B cell (primary cell): ENCODE data around the gene ANKS1B.

Experiments
- EZH2 ChIP-seq: IDR thresholded peaks from 2 replicates; pipeline ENCODE4 v1.6.1; 2012; ENCODE audit warnings: borderline replicate concordance, low read depth, mild to moderate bottlenecking, moderate library complexity, low read length; ENCODE audit not compliant: insufficient read depth, poor library complexity, severe bottlenecking
- TF ChIP-seq, protein P1 (sequence below): fragments of 200-600 bp; IDR thresholded peaks from one replicate; pipeline ENCODE4 v1.8.0; 2022; ENCODE audit warnings: antibody characterized with exemption, mild to moderate bottlenecking

DNA sequence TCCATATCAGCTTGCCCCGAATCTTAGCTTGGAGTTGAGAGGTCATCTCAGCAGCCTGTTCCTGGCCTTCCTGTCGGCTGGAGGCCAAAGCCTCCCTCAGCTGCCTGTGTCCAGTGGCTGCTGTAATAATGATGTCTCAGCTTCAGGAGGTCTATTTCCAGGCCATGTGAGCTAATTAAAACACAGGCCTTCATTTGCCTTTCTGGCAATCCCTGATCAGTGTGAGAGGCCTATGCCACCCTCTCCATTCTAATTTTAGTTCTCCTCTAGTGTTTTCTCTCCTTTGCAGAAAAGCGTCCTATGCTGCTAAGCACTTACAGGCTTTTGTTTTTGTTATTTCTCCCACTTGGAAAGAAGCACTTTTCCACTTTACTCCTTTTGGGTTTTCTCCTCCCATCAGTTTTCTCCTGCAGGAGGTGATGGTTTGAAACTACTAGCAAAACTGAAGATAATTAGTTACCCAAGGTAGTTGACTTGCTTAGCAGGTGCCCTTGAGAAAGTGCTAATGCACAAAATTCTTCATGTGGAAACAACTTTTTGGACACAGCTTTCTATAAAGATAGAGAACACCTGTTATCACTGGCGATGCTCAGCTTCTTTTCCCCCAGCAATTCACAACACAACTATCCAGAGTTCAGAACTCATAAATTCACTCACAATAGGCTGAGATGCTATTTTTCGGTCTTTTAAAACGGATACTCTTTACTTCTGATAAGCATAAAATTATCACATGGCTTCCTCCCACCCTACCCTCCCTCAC is 592.5 kb downstream of the ANKS1B start:
- TF ChIP-seq EZH2 = no peak
- TF ChIP-seq, protein P1, sequence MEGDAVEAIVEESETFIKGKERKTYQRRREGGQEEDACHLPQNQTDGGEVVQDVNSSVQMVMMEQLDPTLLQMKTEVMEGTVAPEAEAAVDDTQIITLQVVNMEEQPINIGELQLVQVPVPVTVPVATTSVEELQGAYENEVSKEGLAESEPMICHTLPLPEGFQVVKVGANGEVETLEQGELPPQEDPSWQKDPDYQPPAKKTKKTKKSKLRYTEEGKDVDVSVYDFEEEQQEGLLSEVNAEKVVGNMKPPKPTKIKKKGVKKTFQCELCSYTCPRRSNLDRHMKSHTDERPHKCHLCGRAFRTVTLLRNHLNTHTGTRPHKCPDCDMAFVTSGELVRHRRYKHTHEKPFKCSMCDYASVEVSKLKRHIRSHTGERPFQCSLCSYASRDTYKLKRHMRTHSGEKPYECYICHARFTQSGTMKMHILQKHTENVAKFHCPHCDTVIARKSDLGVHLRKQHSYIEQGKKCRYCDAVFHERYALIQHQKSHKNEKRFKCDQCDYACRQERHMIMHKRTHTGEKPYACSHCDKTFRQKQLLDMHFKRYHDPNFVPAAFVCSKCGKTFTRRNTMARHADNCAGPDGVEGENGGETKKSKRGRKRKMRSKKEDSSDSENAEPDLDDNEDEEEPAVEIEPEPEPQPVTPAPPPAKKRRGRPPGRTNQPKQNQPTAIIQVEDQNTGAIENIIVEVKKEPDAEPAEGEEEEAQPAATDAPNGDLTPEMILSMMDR = no peak
